CD4-positive, alpha-beta T cell (primary cell): Measurements from ENCODE around the gene S100A2. TPM values are rescaled to one million over a fixed set of nuclear protein-coding genes. Genes with fewer than 3 reads are reported as not detected.

Source experiments
- ATAC-seq: fragments of 200-7000 bp; cut with Tn5 transposase; one replicate; pipeline ENCODE4 v1.10.0; 2022; ENCODE audit warnings: mild to moderate bottlenecking; ENCODE audit not compliant: poor library complexity
- CTCF ChIA-PET: fragments of 350-600 bp; sonication (Branson Sonifier 250); formaldehyde crosslinking; loops from one replicate; lab custom pipeline; 2021; ENCODE audit warnings: antibody characterized with exemption, inconsistent platforms; lab: Charles Lee
- POLR2A ChIA-PET: fragments of 350-600 bp; sonication (Branson Sonifier 250); formaldehyde crosslinking; loops from one replicate; lab custom pipeline; 2021; ENCODE audit warnings: antibody characterized with exemption, inconsistent platforms; lab: Charles Lee
- DNase-seq, 14 experiments: peaks; one replicate each; pipeline ENCODE4 v3.0.0-alpha.2; 2013 to 2020; ENCODE audit warnings: mixed read lengths in 2 of 14
- H3K27ac ChIP-seq, 2 donors: one replicate each; pipeline versions ENCODE4 v1.5.1 to v1.7.0; 2013; ENCODE audit warnings: low read length in 2 of 2, low read depth in 1 of 2, mild to moderate bottlenecking in 1 of 2
- H3K27me3 ChIP-seq, 2 experiments: 1 replicate in 1 of 2; 2 replicates in 1 of 2; pipeline versions ENCODE4 v1.6.1 to v1.7.0; 2013; ENCODE audit warnings: low read length in 2 of 2, control low read depth in 1 of 2, mild to moderate bottlenecking in 1 of 2, moderate library complexity in 1 of 2; ENCODE audit not compliant: insufficient read depth in 2 of 2, control insufficient read depth in 1 of 2
- H3K36me3 ChIP-seq: one replicate; pipeline ENCODE4 v1.6.1; 2013; ENCODE audit warnings: low read length, control low read depth; ENCODE audit not compliant: insufficient read depth
- H3K4me1 ChIP-seq: one replicate; pipeline ENCODE4 v1.6.1; 2013; ENCODE audit warnings: low read length, control low read depth; ENCODE audit not compliant: insufficient read depth
- H3K4me3 ChIP-seq: one replicate; pipeline ENCODE4 v1.5.1; 2013; ENCODE audit warnings: mild to moderate bottlenecking, low read length, moderate library complexity
- H3K9me3 ChIP-seq, 2 experiments: 1 replicate in 1 of 2; 2 replicates in 1 of 2; pipeline versions ENCODE4 v1.6.1 to v1.7.0; 2013; ENCODE audit warnings: low read length in 2 of 2, mild to moderate bottlenecking in 2 of 2, control low read depth in 1 of 2, moderate library complexity in 1 of 2; ENCODE audit not compliant: control insufficient read depth in 1 of 2, insufficient read depth in 1 of 2
- H3K27ac Mint-ChIP-seq: one replicate; pipeline ENCODE4 v1.8.0; 2020; ENCODE audit warnings: mixed read lengths
- H3K27me3 Mint-ChIP-seq: one replicate; pipeline ENCODE4 v1.8.0; 2021; ENCODE audit warnings: mixed read lengths
- H3K36me3 Mint-ChIP-seq: one replicate; pipeline ENCODE4 v1.8.0; 2021; ENCODE audit warnings: low read depth, mixed read lengths
- H3K4me1 Mint-ChIP-seq: one replicate; pipeline ENCODE4 v1.8.0; 2021; ENCODE audit warnings: low read depth, mixed read lengths
- H3K4me3 Mint-ChIP-seq: one replicate; pipeline ENCODE4 v1.8.0; 2020; ENCODE audit warnings: mild to moderate bottlenecking, mixed read lengths
- H3K9me3 Mint-ChIP-seq: one replicate; pipeline ENCODE4 v1.8.0; 2020; ENCODE audit warnings: mixed read lengths
- CTCF ChIP-seq: fragments of 200-600 bp; IDR thresholded peaks from one replicate; pipeline ENCODE4 v1.8.0; 2022; ENCODE audit warnings: antibody characterized with exemption, mild to moderate bottlenecking
- intact Hi-C, 2 experiments: fragments of 100-400 bp; cut with DNase I in 1 of 2; cut with micrococcal nuclease in 1 of 2; formaldehyde crosslinking; loops; one replicate each; pipeline versions ENCODE4 v1.15.1 to v1.9.0; 2023 to 2025; cut with DNase I, micrococcal nuclease
- total RNA-seq, 174 experiments: library from RNA in 2 of 174; stranded (reverse) in 2 of 174; gene quantifications; one replicate each; pipeline ENCODE4 v1.2.3 and lab custom pipeline; 2021 to 2026

S100A2 gene
- total RNA-seq, 2 experiments from 2014 or later = not detected

- Mint-ChIP-seq H3K4me3 (no peak overlapping the region), H3K9me3 (no peaks in the 10 kb centered on the region), H3K27ac (no peak overlapping the region), H3K4me1 (peaks cover 22% of the 10 kb centered on the region), H3K27me3 (no peaks in the 10 kb centered on the region), H3K36me3 (peaks cover 3% of the 10 kb centered on the region)
- ChIA-PET POLR2A (interaction anchor here (0.5 to 2.4 kb wide), 2 partner anchors 15 to 127 kb away, joined by 3 to 12 read pairs; partner anchors contain the start of gene S100A6), CTCF (interaction anchor here (1.0 to 1.3 kb wide), 2 partner anchors 18 kb away, joined by 3 to 5 read pairs; no protein-coding TSS in a partner anchor)
- Histone ChIP-seq H3K27ac (no peak overlapping the region), H3K4me3 (no peak overlapping the region), H3K9me3 (no peaks in the 10 kb centered on the region), H3K27me3 (no peaks in the 10 kb centered on the region), H3K4me1 (peaks cover 42% of the 10 kb centered on the region), H3K36me3 (no peaks in the 10 kb centered on the region)
- DNase-seq = no peak
- intact Hi-C loops = no loop called here
- TF ChIP-seq CTCF = no peak
- no peak for ATAC-seq
Measured at GRCh38 chr1:153550398-153550758, 15.3 kb downstream of the S100A2 start.

- H3K4me1 Mint-ChIP-seq = peaks cover 27% of the 10 kb centered on the region
- ATAC-seq (no peak), DNase-seq (no peak)
- ChIA-PET CTCF (interaction anchor here (1.3 kb wide), 1 partner anchor 18 kb away, joined by 3 read pairs; no protein-coding TSS in a partner anchor), POLR2A (interaction anchor here (0.5 to 2.4 kb wide), 2 partner anchors 15 to 127 kb away, joined by 3 to 12 read pairs; partner anchors contain the start of gene S100A6)
- Histone ChIP-seq H3K36me3 (no peaks in the 10 kb centered on the region), H3K27ac (no peak overlapping the region), H3K9me3 (no peaks in the 10 kb centered on the region), H3K4me3 (no peak overlapping the region), H3K4me1 (peaks cover 45% of the 10 kb centered on the region), H3K27me3 (no peaks in the 10 kb centered on the region)
- H3K27ac Mint-ChIP-seq = no peak overlapping the region
- intact Hi-C loops = loop anchor here in 1 of 2 experiments (5.0 kb wide), 1 partner anchor 82 kb away; the partner anchor contains the start of gene CHTOP
- no peak for TF ChIP-seq CTCF
- peaks cover 8% of the 10 kb centered on the region for H3K36me3 Mint-ChIP-seq
- no peaks in the 10 kb centered on the region for H3K9me3 Mint-ChIP-seq
- H3K27me3 Mint-ChIP-seq = no peaks in the 10 kb centered on the region
- H3K4me3 Mint-ChIP-seq = no peak overlapping the region
Measured at GRCh38 chr1:153549741-153550397, 15.8 kb downstream of the S100A2 start.

GRCh38 chr1:153548722-153549688 is 16.6 kb downstream of the S100A2 start, which contains the start of gene S100A3:
Gene S100A3, minus strand, starts transcription at chr1:153549258. Its CDS starts 773 bp downstream, at chr1:153548485.
- no peaks in the 10 kb centered on the region for H3K9me3 Mint-ChIP-seq
- peaks cover 54% of the 10 kb centered on the region for H3K4me1 ChIP-seq
- peaks cover 16% of the 10 kb centered on the region for H3K36me3 Mint-ChIP-seq
- no peak for TF ChIP-seq CTCF
- H3K4me1 Mint-ChIP-seq = peaks cover 35% of the 10 kb centered on the region
- peaks cover 8% of the 10 kb centered on the region for H3K36me3 ChIP-seq
- ChIA-PET CTCF (interaction anchor here (0.6 kb wide), 1 partner anchor 14 kb away, joined by 5 read pairs; no protein-coding TSS in a partner anchor), POLR2A (interaction anchor here (1.2 kb wide), 1 partner anchor 15 kb away, joined by 3 read pairs; no protein-coding TSS in a partner anchor)
- H3K27ac ChIP-seq = no peak within 1 kb of the TSS
- H3K27me3 ChIP-seq = no peaks in the 10 kb centered on the region
- peak within 1 kb of the TSS; percentile 71 for H3K27ac Mint-ChIP-seq
- intact Hi-C loops = loop anchor here in 1 of 2 experiments (5.0 kb wide), 1 partner anchor 83 kb away; the partner anchor contains the start of gene CHTOP
- ATAC-seq = no peak
- H3K4me3 Mint-ChIP-seq = peak within 1 kb of the TSS; percentile 25
- no peak for DNase-seq
- H3K27me3 Mint-ChIP-seq = no peaks in the 10 kb centered on the region
- no peak within 1 kb of the TSS for H3K4me3 ChIP-seq
- no peaks in the 10 kb centered on the region for H3K9me3 ChIP-seq
